ENCODE measurements around the gene AXDND1.
"Not testable (repeated sequence)": the region's sequence is repeated elsewhere in the genome, so short reads cannot be mapped to it uniquely, and the experiment has no call there.

DNA sequence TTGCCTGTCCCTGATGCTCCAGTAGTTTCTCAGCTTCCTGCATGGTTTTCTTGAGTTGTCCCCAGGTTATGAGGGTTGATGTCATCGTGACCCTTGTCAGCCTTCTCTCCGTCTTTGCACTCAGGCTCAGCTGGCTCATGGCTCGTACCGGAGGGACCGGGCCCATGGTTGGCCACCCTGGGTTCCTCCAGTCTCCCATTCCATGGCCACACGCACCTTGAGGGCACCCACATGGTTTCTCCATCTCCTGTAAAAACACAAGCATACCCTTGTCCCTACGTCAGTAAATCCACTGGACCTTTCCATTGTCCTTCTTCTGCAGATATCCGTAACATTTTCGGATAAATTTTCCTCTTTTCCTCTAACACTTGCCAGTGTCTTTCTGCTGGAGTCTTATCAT, 73.9 kb downstream of the AXDND1 start:
- TF ChIP-seq EZH2 (IDR thresholded peaks at IDR 0.05; ENCODE audit: insufficient read depth, poor library complexity, severe bottlenecking); EZH2phosphoT487 (IDR thresholded peaks at IDR 0.05; ENCODE audit: insufficient read depth, low read depth): not testable (repeated sequence)

Data from GM23248 (cell line).